Upper lobe of right lung (tissue), 1 donor: ENCODE results near the gene EDN2. TPM values are rescaled to one million over a fixed set of nuclear protein-coding genes. Genes with fewer than 3 reads are reported as not detected.

Experiments used
- ATAC-seq: fragments of 200-7000 bp; cut with Tn5 transposase; one replicate; pipeline ENCODE4 v1.9.1; 2020; ENCODE audit warnings: mild to moderate bottlenecking, moderate library complexity
- DNase-seq: peaks from one replicate; pipeline ENCODE4 v3.0.0-alpha.2; 2020
- H3K27ac ChIP-seq: fragments of 200-600 bp; one replicate; pipeline ENCODE4 v1.8.0; 2022
- H3K27me3 ChIP-seq: fragments of 200-600 bp; one replicate; pipeline ENCODE4 v1.8.0; 2022; ENCODE audit warnings: mild to moderate bottlenecking
- H3K36me3 ChIP-seq: fragments of 200-600 bp; one replicate; pipeline ENCODE4 v1.8.0; 2022
- H3K4me1 ChIP-seq: fragments of 200-600 bp; one replicate; pipeline ENCODE4 v1.8.0; 2022
- H3K4me3 ChIP-seq: fragments of 200-600 bp; one replicate; pipeline ENCODE4 v1.8.0; 2022; ENCODE audit warnings: mild to moderate bottlenecking
- H3K9me3 ChIP-seq: fragments of 200-600 bp; one replicate; pipeline ENCODE4 v1.8.0; 2022
- CTCF ChIP-seq: fragments of 200-600 bp; IDR thresholded peaks from one replicate; pipeline ENCODE4 v1.8.0; 2022; ENCODE audit warnings: antibody characterized with exemption
- intact Hi-C: fragments of 100-400 bp; cut with DNase I; formaldehyde crosslinking; loops from one replicate; pipeline ENCODE4 v1.11.0; 2022
- total RNA-seq: library from RNA; stranded (reverse); fragmentation: NEBNext Ultra II Directional; extraction: Animal tissue kit (Norgen Biotek cat#: 25700); gene quantifications from one replicate; pipeline ENCODE4 v1.2.1, GENCODE V29; 2021
- donor health status: DM: no; HTN: yes; CAD: no; lungs with severe emphysema.

Gene EDN2
- total RNA-seq, 1 donor from 2014 or later, result not detected

- intact Hi-C loops, result no loop called here
- H3K4me3 ChIP-seq, result no peak overlapping the region
Measured at GRCh38 chr1:41430069-41430468, 54.4 kb downstream of the EDN2 start.

GRCh38 chr1:41429641-41430035 lies 54.8 kb downstream of the EDN2 start:
- Histone ChIP-seq H3K9me3 (no peaks in the 10 kb centered on the region), H3K4me3 (no peak overlapping the region), H3K36me3 (no peaks in the 10 kb centered on the region), H3K27me3 (no peaks in the 10 kb centered on the region), H3K4me1 (peaks cover 17% of the 10 kb centered on the region), H3K27ac (no peak overlapping the region)
- DNase-seq (no peak), ATAC-seq (no peak)
- TF ChIP-seq CTCF, result no peak
- intact Hi-C loops, result no loop called here

More at GRCh38 chr1:41430069-41430468, 54.4 kb downstream of the EDN2 start:
- Histone ChIP-seq H3K27ac (no peak overlapping the region), H3K4me1 (peaks cover 17% of the 10 kb centered on the region), H3K27me3 (no peaks in the 10 kb centered on the region), H3K36me3 (no peaks in the 10 kb centered on the region), H3K9me3 (no peaks in the 10 kb centered on the region)
- no peak for TF ChIP-seq CTCF
- ATAC-seq, result no peak
- no peak for DNase-seq

Other genes with a start within 250 kb of the EDN2 start
- gene SCMH1, start 242.4 kb downstream of the EDN2 start, total RNA-seq, result 37.2 TPM
- 0.43 TPM for gene FOXO6, start 123.2 kb downstream of the EDN2 start, total RNA-seq